ENCODE results near the gene HIGD2A. TPM values are rescaled to one million over a fixed set of nuclear protein-coding genes. Genes with fewer than 3 reads are reported as not detected.

HIGD2A gene, protein sequence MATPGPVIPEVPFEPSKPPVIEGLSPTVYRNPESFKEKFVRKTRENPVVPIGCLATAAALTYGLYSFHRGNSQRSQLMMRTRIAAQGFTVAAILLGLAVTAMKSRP
- 80.8 TPM for polyA plus RNA-seq (2013, experiment 1 of 2; ENCODE audit: insufficient read length)
- 84.1 TPM for polyA plus RNA-seq (2013, experiment 2 of 2; ENCODE audit: insufficient read length)

DNA sequence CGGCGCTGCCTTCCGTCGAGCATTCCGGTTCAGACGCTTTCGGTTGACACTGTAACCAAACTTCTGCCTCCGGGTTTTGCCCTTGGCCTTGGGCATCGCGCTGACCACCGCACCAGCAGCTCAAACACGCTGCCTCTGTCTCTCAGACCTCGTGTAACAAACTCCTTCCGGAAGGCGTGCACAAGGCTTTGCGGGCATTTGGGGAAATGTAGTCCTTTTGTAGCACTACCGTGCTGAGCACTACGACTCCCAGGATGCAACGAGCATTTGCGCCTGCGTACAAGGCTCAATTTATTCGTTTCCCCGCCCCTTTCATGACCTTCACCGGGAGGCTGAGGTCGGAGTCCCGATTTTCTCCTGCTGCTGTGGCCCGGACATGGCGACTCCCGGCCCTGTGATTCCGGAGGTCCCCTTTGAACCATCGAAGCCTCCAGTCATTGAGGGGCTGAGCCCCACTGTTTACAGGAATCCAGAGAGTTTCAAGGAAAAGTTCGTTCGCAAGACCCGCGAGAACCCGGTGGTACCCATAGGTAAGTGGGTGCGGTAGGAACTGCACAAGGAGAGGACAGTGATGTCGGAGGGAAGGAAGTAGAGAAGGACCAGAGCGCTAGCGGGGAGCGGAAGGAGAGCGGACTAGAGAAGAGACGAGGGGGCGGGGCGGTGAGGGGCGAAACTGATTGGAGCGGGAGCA is at the start of gene HIGD2A, which contains the start of gene NOP16:
TSS of gene HIGD2A (plus strand) at position 308 of the 691 bp plus-strand sequence. CDS start at position 377, 69 bp downstream.
TSS of gene NOP16 (minus strand) at position 155 of the 691 bp plus-strand sequence. CDS start at position 96, 59 bp downstream.
- peak; percentile 99 for DNase-seq

DNA sequence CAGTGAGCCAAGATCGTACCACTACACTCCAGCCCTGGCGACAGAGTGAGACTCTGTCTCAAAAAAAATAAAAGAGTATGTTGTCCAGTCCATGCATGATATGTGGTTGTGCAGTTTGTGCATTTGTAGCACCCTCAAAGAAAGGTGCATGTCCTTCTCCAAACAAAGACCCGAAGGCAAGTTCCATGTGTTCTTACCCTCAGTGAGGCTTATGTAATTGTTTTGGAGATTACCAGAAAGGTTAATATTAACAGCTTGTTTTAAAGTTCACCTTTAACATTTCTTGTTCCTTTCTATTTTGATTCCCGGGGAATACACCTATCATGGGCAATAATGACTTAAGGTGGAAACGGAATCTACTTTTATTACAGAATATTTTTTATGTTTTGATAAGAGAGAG is 49.2 kb upstream of the HIGD2A start:
- no peak for DNase-seq

DNA sequence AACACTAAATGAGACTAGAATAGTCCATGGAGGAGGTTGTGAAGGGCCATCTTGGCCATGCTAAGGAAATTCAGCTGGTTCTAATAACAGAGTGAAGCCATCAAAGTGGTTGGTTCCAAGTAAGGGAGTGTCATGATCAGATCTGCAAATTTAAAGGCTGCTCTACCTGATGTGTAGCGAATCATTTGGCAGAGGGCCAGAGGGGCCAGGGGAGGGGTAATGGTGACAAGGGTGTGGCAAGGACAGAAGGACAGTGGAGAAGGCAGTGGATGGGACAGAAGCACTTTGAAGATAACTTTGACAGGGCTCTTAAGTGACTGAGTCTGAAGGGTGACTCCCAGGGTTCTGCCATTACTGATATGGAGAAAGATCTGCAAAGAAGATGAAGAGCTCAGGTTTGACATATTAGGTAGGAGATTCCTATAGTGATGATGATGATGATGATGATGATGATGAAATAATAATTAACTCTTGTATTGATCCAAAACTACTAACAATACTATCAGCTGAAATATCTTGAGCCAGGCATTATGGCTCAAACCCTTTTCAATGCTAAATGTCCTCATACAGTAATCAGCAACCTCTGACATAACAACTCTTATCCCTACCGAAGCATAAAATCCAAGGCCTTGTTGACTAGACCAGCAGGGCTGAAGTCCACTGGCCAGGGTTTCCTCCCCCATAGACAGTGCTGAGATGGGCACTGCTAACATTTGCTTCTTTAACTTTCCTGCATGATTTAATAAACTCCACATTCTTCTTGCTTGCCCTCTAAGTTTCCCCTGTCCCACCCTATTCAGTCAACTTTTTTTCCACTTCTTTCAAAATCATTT is 47.0 kb upstream of the HIGD2A start:
- DNase-seq = no peak

DNA sequence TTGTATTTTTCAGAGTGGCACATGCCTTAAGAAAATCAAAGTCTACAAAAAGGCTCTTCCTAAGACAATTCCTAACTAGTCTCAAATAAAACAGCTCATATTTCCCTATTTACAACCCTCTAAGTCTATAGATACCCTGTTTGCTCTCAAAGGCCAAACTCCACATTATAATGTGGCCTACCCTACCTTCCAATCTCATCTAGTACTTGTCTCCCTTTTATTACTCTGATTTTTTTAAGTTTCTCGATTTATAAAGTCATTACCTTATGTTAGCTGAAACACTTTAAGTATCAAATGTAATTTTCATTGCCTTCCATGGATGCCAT is 46.4 kb upstream of the HIGD2A start:
- no peak for DNase-seq

DNA sequence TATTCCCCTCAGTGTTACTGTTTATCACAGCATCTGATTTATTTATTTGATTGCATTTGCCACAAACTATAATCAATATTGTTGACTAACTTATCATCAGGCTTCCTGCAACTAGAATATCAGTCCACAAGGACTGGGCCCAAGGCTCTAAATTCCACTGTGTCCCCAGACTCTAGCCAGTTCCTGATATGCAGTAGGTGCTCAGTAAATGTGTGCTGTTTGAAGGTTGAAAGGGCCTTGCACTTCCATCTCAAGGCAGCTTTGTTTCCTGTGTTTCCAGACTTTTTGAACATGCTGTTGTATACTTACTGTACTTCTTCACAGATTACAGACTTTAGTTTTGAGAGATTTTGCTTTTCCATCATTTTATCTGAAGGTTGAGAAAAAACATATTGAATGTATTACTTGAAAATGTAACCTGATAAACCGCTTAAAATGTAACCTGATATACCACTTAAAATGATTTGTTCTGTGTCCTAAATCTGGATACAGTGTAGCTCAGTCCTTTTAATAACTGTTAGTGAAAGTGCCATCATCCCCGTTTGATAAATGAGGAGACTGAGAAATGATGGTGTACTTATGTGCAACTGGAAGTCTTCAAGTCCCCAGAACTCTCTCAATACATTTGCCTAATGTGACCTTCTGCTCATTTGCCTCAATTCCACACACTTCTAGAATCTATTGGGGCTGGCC is 45.6 kb upstream of the HIGD2A start:
- no peak for DNase-seq

- no peak for DNase-seq
These were observed 38.1 kb upstream of the HIGD2A start for GRCh38 chr5:176350416-176350815.

DNA sequence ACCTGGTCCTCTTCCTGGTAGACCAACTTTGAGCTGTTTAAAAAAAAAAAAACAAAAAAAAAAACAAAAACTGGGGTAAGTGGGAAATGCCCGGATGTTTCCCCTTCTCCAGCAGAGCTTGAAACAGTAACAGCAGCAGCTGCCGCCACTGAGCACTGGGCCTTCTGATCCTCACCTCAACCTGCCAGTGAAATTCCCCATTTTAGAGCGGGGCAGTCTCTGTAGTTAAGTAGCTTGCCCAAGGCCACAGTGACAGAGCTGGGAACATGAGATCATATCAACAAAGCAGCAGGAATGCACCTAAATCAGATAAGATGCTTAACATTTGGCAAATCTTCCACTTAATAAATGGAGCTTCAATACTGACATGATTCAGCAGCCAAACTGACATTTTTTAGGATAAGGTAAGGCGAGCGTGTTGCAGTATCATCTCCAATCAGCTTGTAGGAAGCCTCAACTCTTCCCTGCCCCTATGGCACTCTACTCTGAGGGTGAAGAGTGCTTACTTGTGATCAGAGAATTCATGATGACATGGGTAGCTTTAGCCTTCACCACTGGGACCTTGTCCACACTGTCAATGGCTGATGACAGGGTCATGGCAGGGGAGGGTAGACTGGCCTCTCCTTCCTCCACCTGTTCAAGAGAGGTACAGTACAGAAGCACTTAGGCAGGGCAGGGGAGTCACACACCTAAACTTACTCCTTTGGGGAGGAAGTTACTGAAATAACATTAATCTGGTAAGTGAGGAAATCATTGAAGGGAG is 36.3 kb upstream of the HIGD2A start:
- DNase-seq = no peak

- no peak for DNase-seq
These were observed 35.0 kb upstream of the HIGD2A start for GRCh38 chr5:176353533-176353932.

DNA sequence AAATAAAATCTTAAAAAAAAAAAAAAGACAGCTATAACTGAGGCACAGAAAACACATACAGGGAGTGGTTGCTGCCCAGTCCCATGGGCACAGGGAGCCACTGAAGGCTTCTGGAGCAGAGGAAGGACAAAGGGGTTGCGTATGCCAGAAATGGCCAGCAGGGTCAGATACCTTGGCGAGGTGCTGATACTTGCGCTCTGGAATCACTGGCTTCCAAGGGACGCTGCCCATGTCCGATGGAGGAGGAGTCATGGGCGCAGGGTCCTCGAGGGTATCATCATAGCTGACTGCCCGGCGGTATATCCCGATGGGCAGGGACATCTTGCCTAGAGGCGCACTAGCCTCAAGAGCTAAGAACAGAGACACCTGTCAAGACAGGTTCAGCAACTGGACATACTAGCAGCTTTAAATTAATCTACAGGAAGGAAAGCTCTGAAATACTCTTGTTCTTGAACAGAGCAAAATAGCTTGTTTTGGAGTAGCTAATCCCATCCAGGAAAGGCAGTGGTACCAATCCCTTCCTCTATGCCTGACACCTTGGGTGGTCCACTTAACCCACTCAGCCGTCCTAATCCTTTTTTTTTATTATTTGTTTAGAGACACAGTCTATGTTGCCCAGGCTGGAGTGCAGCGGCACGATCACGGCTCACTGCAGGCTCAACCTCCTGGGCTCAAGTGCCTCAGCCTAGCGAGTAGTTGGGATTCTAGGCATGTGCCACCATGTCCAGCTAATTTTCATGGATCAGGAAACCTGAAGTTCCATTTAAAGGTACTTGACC is 33.0 kb upstream of the HIGD2A start:
- no peak for DNase-seq

- DNase-seq = no peak
These were observed 32.4 kb upstream of the HIGD2A start for GRCh38 chr5:176356179-176356566.

- DNase-seq = no peak
These were observed 28.9 kb upstream of the HIGD2A start for GRCh38 chr5:176359658-176360057.

DNA sequence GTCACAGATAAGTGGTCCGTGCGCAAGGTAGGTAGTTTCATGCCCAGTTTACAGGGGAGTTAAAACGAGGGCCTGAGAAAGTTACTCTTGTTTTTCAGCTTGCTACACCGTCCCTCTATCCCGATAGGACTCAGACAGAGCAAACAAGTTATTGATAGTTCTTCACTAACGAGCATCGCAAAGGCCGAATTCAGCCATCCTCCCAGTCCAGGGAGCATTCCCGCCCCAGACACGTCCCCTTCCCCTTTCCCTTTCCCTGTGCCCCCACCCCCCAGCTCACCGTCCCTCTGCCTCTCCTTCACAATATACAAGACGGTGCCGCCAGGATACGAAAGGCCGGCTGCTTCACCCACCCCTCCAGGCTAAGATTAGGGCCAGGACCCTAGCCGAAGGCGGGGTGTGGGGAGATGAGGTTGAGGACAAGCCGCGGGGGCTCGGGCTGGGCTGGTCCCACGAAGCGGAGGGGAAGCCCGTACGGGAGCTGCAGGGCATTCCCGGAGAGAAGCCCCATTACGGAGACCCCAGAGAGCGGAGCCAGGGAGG is 27.6 kb upstream of the HIGD2A start:
- no peak for DNase-seq

GRCh38 chr5:176361437-176362232 is 26.9 kb upstream of the HIGD2A start, which contains the start of gene KIAA1191:
Gene KIAA1191, minus strand, starts transcription at chr5:176361764. Its CDS starts 2,256 bp downstream, at chr5:176359508.
- peak; percentile 86 for DNase-seq

DNA sequence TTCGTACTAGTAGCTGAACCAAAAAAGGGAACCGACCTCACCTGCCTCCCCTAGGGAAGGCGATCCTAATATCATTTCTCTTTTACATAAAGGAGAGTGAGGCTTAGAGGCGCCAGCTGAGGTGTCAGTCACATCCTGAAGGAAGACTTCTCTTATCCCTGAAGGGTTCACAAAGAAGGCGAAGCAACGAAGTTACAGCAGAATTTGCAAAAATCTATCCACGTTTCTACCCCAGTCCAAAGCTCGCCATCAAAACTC is 26.4 kb upstream of the HIGD2A start:
- no peak for DNase-seq

- DNase-seq = no peak
These were observed 23.7 kb upstream of the HIGD2A start for GRCh38 chr5:176364765-176365350.

- DNase-seq = peak; percentile 78
These were observed 23.0 kb upstream of the HIGD2A start, which contains the start of gene ARL10 for GRCh38 chr5:176365351-176366231. Gene ARL10, plus strand, starts transcription at chr5:176365487. Its CDS starts 77 bp downstream, at chr5:176365564.

DNA sequence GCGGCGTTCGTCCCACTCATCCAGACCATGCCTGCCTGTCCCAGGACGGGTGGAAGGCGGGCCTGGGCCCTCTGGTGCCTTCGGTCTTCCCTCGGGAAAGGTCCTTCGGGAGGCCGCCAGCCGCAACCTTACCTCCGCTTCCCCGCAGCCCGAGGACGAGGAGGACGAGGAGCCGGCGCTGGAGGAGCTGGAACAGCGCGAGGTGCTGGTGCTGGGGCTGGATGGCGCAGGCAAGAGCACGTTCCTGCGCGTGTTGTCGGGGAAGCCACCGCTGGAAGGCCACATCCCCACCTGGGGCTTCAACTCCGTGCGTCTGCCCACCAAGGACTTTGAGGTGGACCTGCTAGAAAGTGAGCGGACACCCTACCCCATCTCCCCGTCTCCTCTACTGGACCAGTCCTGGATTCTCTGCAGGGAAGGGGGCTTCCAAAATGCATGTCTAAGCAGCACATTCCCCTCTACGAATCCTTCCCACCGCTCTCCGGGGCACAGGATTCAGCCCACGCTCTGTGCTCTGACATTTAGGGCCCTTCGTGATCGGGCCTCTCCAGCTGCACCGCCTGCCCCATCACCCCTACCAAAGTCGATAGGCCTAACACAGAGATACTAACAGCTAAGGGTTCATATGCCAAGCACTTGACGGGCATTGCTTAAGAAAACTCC is 22.2 kb upstream of the HIGD2A start:
- DNase-seq = no peak

DNA sequence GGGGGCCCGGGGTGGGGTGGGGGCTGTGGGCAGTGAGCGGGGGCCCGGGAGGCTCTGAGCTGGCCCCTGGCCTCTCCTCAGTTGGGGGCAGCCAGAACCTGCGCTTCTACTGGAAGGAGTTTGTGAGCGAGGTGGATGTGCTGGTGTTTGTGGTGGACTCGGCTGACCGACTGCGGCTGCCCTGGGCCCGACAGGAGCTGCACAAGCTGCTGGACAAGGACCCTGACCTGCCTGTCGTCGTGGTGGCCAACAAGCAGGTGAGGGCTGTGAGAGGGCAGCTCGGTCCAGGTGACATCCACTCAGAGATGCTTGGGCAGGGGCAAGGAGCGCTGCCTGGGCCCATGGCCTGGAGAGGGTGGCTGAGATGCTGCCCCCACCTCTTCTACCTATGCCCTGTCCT is 19.8 kb upstream of the HIGD2A start:
- DNase-seq = no peak
